ES-I3 (cell line): Measurements from ENCODE around the gene SDK2.

Experiments used
- H3K36me3 ChIP-seq: 2 replicates; pipeline ENCODE4 v1.6.1; 2013; ENCODE audit warnings: mild to moderate bottlenecking, low read length, control low read depth, moderate library complexity; ENCODE audit not compliant: insufficient read depth
- H3K4me1 ChIP-seq: 2 replicates; pipeline ENCODE4 v1.6.1; 2013; ENCODE audit warnings: mild to moderate bottlenecking, control low read depth, low read length; ENCODE audit not compliant: insufficient read depth
- H3K9ac ChIP-seq: 2 replicates; pipeline ENCODE4 v1.6.1; 2013; ENCODE audit warnings: low read depth, mild to moderate bottlenecking, low read length, moderate library complexity
- H3K9me3 ChIP-seq: 2 replicates; pipeline ENCODE4 v1.6.1; 2013; ENCODE audit warnings: mild to moderate bottlenecking, low read length, moderate library complexity; ENCODE audit not compliant: control insufficient read depth, insufficient read depth

Gene SDK2

GRCh38 chr17:73290399-73291259 is 353.6 kb downstream of the SDK2 start:
- H3K9me3 ChIP-seq = no peaks in the 10 kb centered on the region
- peaks cover 4% of the 10 kb centered on the region; the same call in 1 of the 2 replicates for H3K36me3 ChIP-seq
- H3K4me1 ChIP-seq = peaks cover 18% of the 10 kb centered on the region; the same call in 1 of the 2 replicates
- no peak overlapping the region for H3K9ac ChIP-seq

GRCh38 chr17:73289549-73290254 is 354.5 kb downstream of the SDK2 start:
- peaks cover 4% of the 10 kb centered on the region; the same call in 1 of the 2 replicates for H3K36me3 ChIP-seq
- peaks cover 18% of the 10 kb centered on the region; the same call in 1 of the 2 replicates for H3K4me1 ChIP-seq
- H3K9ac ChIP-seq = no peak overlapping the region
- H3K9me3 ChIP-seq = no peaks in the 10 kb centered on the region

DNA sequence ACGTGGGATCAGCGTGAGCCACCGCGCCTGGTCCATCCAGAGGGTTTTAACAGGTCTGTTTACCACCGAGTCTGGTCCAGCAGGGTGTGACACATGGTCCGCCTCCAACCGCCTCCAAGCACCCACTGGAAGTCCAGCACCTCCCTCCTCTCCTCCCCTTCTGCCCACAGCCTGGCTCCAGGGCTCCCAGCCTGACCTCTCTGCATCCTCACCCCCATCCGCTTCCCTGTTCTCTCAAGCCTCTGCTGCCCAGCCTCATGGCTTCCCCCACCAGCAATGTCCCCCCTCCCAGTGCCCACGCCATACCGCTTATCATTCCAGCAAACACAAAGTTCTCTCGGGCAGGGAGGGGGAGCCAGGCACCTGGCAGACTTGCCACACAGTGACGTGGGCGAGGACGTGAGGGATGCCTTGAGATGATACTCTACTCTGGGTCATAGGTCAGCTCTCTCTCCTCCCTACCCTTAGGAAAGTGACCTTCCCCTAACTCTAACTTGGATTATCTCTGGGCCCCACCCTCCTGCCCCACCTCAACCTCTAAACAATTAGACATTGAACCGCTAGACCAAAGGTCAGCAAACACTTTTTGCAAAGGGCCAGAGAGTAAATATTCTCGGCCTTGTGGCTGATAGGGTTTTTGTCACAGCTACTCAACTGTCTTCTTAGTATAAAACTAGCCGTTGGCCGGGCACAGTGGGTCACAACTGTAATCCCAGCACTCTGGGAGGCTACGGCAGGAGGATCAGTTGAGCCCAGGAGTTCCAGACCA is 355.5 kb downstream of the SDK2 start:
- Histone ChIP-seq H3K9me3 (no peaks in the 10 kb centered on the region), H3K4me1 (peaks cover 22% of the 10 kb centered on the region; the same call in 1 of the 2 replicates), H3K36me3 (peaks cover 4% of the 10 kb centered on the region; the same call in 1 of the 2 replicates), H3K9ac (no peak overlapping the region)

GRCh38 chr17:73286863-73287296 is 357.4 kb downstream of the SDK2 start:
- peaks cover 20% of the 10 kb centered on the region; the same call in 1 of the 2 replicates for H3K4me1 ChIP-seq
- H3K9me3 ChIP-seq = no peaks in the 10 kb centered on the region
- H3K9ac ChIP-seq = no peak overlapping the region
- peaks cover 4% of the 10 kb centered on the region; the same call in 1 of the 2 replicates for H3K36me3 ChIP-seq

- Histone ChIP-seq H3K4me1 (peaks cover 13% of the 10 kb centered on the region; the same call in 1 of the 2 replicates), H3K9ac (no peak overlapping the region), H3K36me3 (peaks cover 4% of the 10 kb centered on the region; the same call in 1 of the 2 replicates), H3K9me3 (no peaks in the 10 kb centered on the region)
Measured at GRCh38 chr17:73285916-73286862, 358.1 kb downstream of the SDK2 start.

- no peaks in the 10 kb centered on the region for H3K9me3 ChIP-seq
- H3K4me1 ChIP-seq = peaks cover 10% of the 10 kb centered on the region; the same call in 1 of the 2 replicates
- H3K36me3 ChIP-seq = peaks cover 4% of the 10 kb centered on the region; the same call in 1 of the 2 replicates
Measured at GRCh38 chr17:73285603-73285908, 358.7 kb downstream of the SDK2 start.

DNA sequence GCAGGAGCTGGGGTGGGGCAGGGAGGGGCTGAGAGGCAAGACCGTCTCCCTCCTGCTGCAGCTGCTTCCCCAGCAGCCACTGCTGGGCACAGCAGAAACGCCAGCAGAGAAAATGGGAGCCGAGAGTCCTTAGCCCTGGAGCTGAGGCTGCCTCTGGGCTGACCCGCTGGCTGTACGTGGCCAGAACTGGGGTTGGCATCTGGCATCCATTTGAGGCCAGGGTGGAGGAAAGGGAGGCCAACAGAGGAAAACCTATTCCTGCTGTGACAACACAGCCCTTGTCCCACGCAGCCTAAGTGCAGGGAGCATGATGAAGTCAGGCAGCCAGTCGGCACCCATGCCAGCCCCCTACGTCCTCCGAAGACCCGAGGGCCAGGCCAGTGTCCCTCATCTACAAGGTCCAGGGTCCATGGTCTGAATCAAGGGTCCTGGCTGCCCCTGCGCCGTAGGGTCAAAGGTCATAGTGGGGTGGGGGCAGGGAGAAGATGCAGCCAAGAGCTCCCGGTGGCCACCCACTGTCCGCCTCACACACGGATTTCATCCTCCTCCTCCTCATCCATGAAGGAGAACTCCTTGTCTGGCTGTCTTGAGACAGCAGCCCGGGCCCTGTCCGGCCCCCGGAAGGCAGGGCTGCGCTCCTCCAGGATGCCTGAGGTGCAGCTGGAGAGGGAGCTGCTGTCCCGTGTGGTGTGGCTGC is 359.2 kb downstream of the SDK2 start:
- Histone ChIP-seq H3K9ac (no peak overlapping the region), H3K4me1 (peaks cover 10% of the 10 kb centered on the region; the same call in 1 of the 2 replicates), H3K9me3 (no peaks in the 10 kb centered on the region), H3K36me3 (peaks cover 4% of the 10 kb centered on the region; the same call in 1 of the 2 replicates)

More at GRCh38 chr17:73285603-73285908, 358.7 kb downstream of the SDK2 start:
- H3K9ac ChIP-seq = no peak overlapping the region
